ENCODE results near the gene SPINK1. TPM values are rescaled to one million over a fixed set of nuclear protein-coding genes. Genes with fewer than 3 reads are reported as not detected.
"Not testable (repeated sequence)": the region's sequence is repeated elsewhere in the genome, so short reads cannot be mapped to it uniquely, and the experiment has no call there.

SPINK1 gene
- total RNA-seq, 2 experiments from 2014 or later, result not detected

GRCh38 chr5:147844846-147845245 lies 13.4 kb upstream of the SPINK1 start:
- Mint-ChIP-seq H3K4me1 (no peaks in the 10 kb centered on the region), H3K4me3 (no peak overlapping the region), H3K27me3 (peaks cover 12% of the 10 kb centered on the region), H3K9me3 (no peaks in the 10 kb centered on the region), H3K27ac (no peak overlapping the region), H3K36me3 (ENCODE audit: low read depth) (no peaks in the 10 kb centered on the region)
- ChIA-PET POLR2A (no interaction called here), CTCF (no interaction called here)
- DNase-seq, result no peak

- POLR2A ChIA-PET, result no interaction called here
- no peaks in the 10 kb centered on the region for H3K9me3 Mint-ChIP-seq
- no peak overlapping the region for H3K4me3 Mint-ChIP-seq
- no peak overlapping the region for H3K27ac Mint-ChIP-seq
- no peak for DNase-seq
- CTCF ChIA-PET, result no interaction called here
- H3K4me1 Mint-ChIP-seq, result no peaks in the 10 kb centered on the region
- no peaks in the 10 kb centered on the region for H3K36me3 Mint-ChIP-seq (ENCODE audit: low read depth)
- peaks cover 9% of the 10 kb centered on the region for H3K27me3 Mint-ChIP-seq
Measured at GRCh38 chr5:147842869-147843268, 11.4 kb upstream of the SPINK1 start.

GRCh38 chr5:147836439-147836838 lies 5.0 kb upstream of the SPINK1 start:
- ChIA-PET POLR2A (no interaction called here), CTCF (no interaction called here)
- no peaks in the 10 kb centered on the region for H3K4me1 Mint-ChIP-seq
- H3K27ac Mint-ChIP-seq, result no peak overlapping the region
- H3K27me3 Mint-ChIP-seq, result peaks cover 14% of the 10 kb centered on the region
- DNase-seq, result no peak
- H3K36me3 Mint-ChIP-seq (ENCODE audit: low read depth), result no peaks in the 10 kb centered on the region
- H3K9me3 Mint-ChIP-seq, result no peaks in the 10 kb centered on the region
- H3K4me3 Mint-ChIP-seq, result no peak overlapping the region

GRCh38 chr5:147835386-147835798 lies 3.9 kb upstream of the SPINK1 start:
- Mint-ChIP-seq H3K27me3 (peaks cover 16% of the 10 kb centered on the region), H3K4me1 (no peaks in the 10 kb centered on the region), H3K27ac (no peak overlapping the region), H3K9me3 (no peaks in the 10 kb centered on the region), H3K4me3 (no peak overlapping the region), H3K36me3 (ENCODE audit: low read depth) (no peaks in the 10 kb centered on the region)
- POLR2A ChIA-PET, result no interaction called here
- DNase-seq, result no peak
- CTCF ChIA-PET, result no interaction called here

GRCh38 chr5:147832541-147832940 lies 1.1 kb upstream of the SPINK1 start:
- CTCF ChIA-PET, result interaction anchor here (0.5 kb wide), 1 partner anchor 314 kb away, joined by 3 read pairs; no protein-coding TSS in a partner anchor
- Mint-ChIP-seq H3K27me3 (peaks cover 27% of the 10 kb centered on the region), H3K27ac (no peak overlapping the region), H3K4me1 (no peaks in the 10 kb centered on the region), H3K36me3 (ENCODE audit: low read depth) (no peaks in the 10 kb centered on the region), H3K9me3 (no peaks in the 10 kb centered on the region), H3K4me3 (no peak overlapping the region)
- POLR2A ChIA-PET, result no interaction called here
- no peak for DNase-seq

GRCh38 chr5:147830035-147830434 lies 1.4 kb downstream of the SPINK1 start:
- no peak for DNase-seq

GRCh38 chr5:147827017-147827416 lies 4.5 kb downstream of the SPINK1 start:
- CTCF ChIA-PET; H3K36me3 Mint-ChIP-seq (ENCODE audit: low read depth); H3K4me3 Mint-ChIP-seq; POLR2A ChIA-PET; H3K9me3 Mint-ChIP-seq; H3K4me1 Mint-ChIP-seq; H3K27ac Mint-ChIP-seq; DNase-seq: not testable (repeated sequence)
- peaks cover 21% of the 10 kb centered on the region for H3K27me3 Mint-ChIP-seq

More at GRCh38 chr5:147830035-147830434, 1.4 kb downstream of the SPINK1 start:
- H3K9me3 Mint-ChIP-seq, result no peaks in the 10 kb centered on the region
- H3K4me1 Mint-ChIP-seq, result no peaks in the 10 kb centered on the region
- H3K27me3 Mint-ChIP-seq, result peaks cover 27% of the 10 kb centered on the region
- H3K4me3 Mint-ChIP-seq, result no peak overlapping the region
- no peak overlapping the region for H3K27ac Mint-ChIP-seq
- H3K36me3 Mint-ChIP-seq (ENCODE audit: low read depth), result no peaks in the 10 kb centered on the region
- POLR2A ChIA-PET, result no interaction called here
- CTCF ChIA-PET, result no interaction called here

GRCh38 chr5:147826361-147826760 lies 5.1 kb downstream of the SPINK1 start:
- H3K4me3 Mint-ChIP-seq, result no peak overlapping the region
- CTCF ChIA-PET, result no interaction called here
- POLR2A ChIA-PET, result no interaction called here

GRCh38 chr5:147822686-147823491 lies 8.6 kb downstream of the SPINK1 start:
- Mint-ChIP-seq H3K36me3 (ENCODE audit: low read depth) (no peaks in the 10 kb centered on the region), H3K27ac (no peak overlapping the region), H3K4me3 (no peak overlapping the region), H3K4me1 (no peaks in the 10 kb centered on the region), H3K9me3 (no peaks in the 10 kb centered on the region), H3K27me3 (peaks cover 6% of the 10 kb centered on the region)
- ChIA-PET POLR2A (no interaction called here), CTCF (interaction anchor here (0.7 to 1.5 kb wide), 4 partner anchors 11 to 1197 kb away, joined by 4 to 14 read pairs (median 6); no protein-coding TSS in a partner anchor)
- DNase-seq, result peak; percentile 54

More at GRCh38 chr5:147826361-147826760, 5.1 kb downstream of the SPINK1 start:
- Mint-ChIP-seq H3K9me3 (no peaks in the 10 kb centered on the region), H3K36me3 (ENCODE audit: low read depth) (no peaks in the 10 kb centered on the region), H3K27me3 (peaks cover 21% of the 10 kb centered on the region), H3K4me1 (no peaks in the 10 kb centered on the region), H3K27ac (no peak overlapping the region)
- no peak for DNase-seq

- H3K27me3 Mint-ChIP-seq; H3K4me1 Mint-ChIP-seq; POLR2A ChIA-PET; H3K4me3 Mint-ChIP-seq; DNase-seq; H3K36me3 Mint-ChIP-seq (ENCODE audit: low read depth); H3K9me3 Mint-ChIP-seq; H3K27ac Mint-ChIP-seq: not testable (repeated sequence)
- CTCF ChIA-PET, result interaction anchor here (0.7 to 1.5 kb wide), 5 partner anchors 10 to 1543 kb away, joined by 3 to 14 read pairs (median 4); no protein-coding TSS in a partner anchor
Measured at GRCh38 chr5:147822222-147822621, 9.2 kb downstream of the SPINK1 start.

GRCh38 chr5:147821766-147822165 lies 9.7 kb downstream of the SPINK1 start:
- POLR2A ChIA-PET, result no interaction called here
- H3K4me3 Mint-ChIP-seq, result no peak overlapping the region
- no peak for DNase-seq
- H3K36me3 Mint-ChIP-seq (ENCODE audit: low read depth), result no peaks in the 10 kb centered on the region
- no peak overlapping the region for H3K27ac Mint-ChIP-seq
- H3K9me3 Mint-ChIP-seq, result no peaks in the 10 kb centered on the region
- no peaks in the 10 kb centered on the region for H3K4me1 Mint-ChIP-seq
- H3K27me3 Mint-ChIP-seq, result peaks cover 5% of the 10 kb centered on the region
- CTCF ChIA-PET, result interaction anchor here (0.7 kb wide), 2 partner anchors 451 to 1542 kb away, joined by 3 read pairs; no protein-coding TSS in a partner anchor

- ChIA-PET POLR2A (no interaction called here), CTCF (no interaction called here)
- no peaks in the 10 kb centered on the region for H3K36me3 Mint-ChIP-seq (ENCODE audit: low read depth)
- H3K4me3 Mint-ChIP-seq, result no peak overlapping the region
- H3K27me3 Mint-ChIP-seq, result peaks cover 6% of the 10 kb centered on the region
- H3K27ac Mint-ChIP-seq, result no peak overlapping the region
- no peak for DNase-seq
- H3K9me3 Mint-ChIP-seq, result no peaks in the 10 kb centered on the region
- no peaks in the 10 kb centered on the region for H3K4me1 Mint-ChIP-seq
Measured at GRCh38 chr5:147819261-147819770, 12.2 kb downstream of the SPINK1 start.

- Mint-ChIP-seq H3K36me3 (ENCODE audit: low read depth) (no peaks in the 10 kb centered on the region), H3K4me3 (no peak overlapping the region), H3K27me3 (peaks cover 6% of the 10 kb centered on the region), H3K27ac (no peak overlapping the region), H3K9me3 (no peaks in the 10 kb centered on the region), H3K4me1 (no peaks in the 10 kb centered on the region)
- CTCF ChIA-PET, result no interaction called here
- no peak for DNase-seq
- POLR2A ChIA-PET, result no interaction called here
Measured at GRCh38 chr5:147818290-147818689, 13.2 kb downstream of the SPINK1 start.

- Mint-ChIP-seq H3K27me3 (peaks cover 6% of the 10 kb centered on the region), H3K4me3 (no peak overlapping the region), H3K9me3 (no peaks in the 10 kb centered on the region), H3K27ac (no peak overlapping the region), H3K4me1 (no peaks in the 10 kb centered on the region), H3K36me3 (ENCODE audit: low read depth) (no peaks in the 10 kb centered on the region)
- DNase-seq, result no peak
- POLR2A ChIA-PET, result no interaction called here
- CTCF ChIA-PET, result no interaction called here
Measured at GRCh38 chr5:147813696-147814095, 17.8 kb downstream of the SPINK1 start.

All from activated CD4-positive, alpha-beta T cell treated with anti-CD3 and anti-CD28 coated beads, Interleukin-2, amount 10 ng/mL, durations not matched to agents 7 days and 5 days (primary cell).